Measurements from ENCODE around the gene IL17REL.

The IL17REL gene

GRCh38 chr22:49956418-49956770 is 56.2 kb downstream of the IL17REL start:
- DNase-seq (ENCODE audit: low spot score), result no peak

DNA sequence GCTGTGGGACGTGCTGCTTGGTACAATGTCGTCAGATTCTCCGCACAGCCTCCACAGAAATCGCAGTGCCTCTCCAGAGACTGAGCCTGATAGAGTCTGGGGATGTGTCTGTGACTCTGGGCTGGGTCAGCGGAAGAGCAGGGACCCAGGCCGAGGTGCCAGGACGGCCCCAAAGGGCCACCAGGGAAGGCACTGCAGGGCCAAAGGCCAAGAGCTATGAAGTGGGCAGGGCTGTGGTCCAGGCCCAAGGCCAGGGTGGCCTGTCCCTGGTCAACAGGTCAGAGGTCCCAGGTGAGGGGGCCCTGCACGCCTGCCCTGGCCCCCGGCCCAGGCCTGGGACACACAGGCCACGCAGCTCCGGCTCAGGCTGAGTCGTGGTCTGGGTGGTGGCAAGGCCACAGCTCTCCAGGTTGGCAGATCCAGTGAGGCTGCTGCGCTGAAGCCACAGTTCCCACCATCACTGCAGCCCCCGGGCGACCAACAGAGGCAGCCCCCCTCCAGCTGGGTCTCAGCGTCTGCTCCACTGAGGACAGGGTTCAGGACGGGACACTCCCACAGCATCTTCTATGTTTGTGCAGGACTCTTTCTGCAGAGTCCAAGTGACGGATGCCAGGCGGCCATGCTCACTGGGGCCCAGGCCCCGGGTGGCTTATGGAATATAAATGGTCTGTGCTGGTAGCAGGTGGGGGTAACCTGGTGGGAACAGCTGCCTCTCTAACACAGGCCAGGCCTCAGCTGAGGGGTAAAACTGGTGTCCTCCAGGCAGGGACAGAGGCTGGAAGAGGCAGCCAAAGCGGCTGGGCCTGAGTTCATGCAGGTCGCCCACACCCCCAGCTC is 56.8 kb downstream of the IL17REL start:
- DNase-seq (ENCODE audit: low spot score), result no peak

GRCh38 chr22:49954991-49955580 is 57.5 kb downstream of the IL17REL start:
- no peak for DNase-seq (ENCODE audit: low spot score)

DNA sequence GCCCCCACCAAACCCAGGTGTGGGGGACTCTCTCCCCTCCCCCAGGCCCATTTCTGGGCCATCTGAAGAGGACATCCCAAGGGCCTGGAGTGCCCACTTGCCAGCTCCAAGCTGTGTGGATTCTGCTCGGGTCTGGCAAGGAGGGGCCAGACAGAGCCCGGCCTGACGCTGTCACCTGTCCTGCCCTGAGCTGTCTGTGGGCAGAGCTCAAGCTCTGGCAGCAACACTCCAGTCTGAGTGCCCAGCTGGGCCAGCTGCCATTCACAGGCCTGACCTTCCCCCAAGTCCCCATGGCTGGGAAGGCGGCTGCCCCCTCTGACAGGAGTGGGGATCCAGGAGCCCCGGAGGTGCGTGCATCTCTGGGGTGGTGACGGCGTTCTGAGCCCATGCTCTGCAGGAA is 58.2 kb downstream of the IL17REL start:
- DNase-seq (ENCODE audit: low spot score), result no peak

- DNase-seq (ENCODE audit: low spot score), result no peak
Observed at GRCh38 chr22:49953680-49954344, 58.8 kb downstream of the IL17REL start.

DNA sequence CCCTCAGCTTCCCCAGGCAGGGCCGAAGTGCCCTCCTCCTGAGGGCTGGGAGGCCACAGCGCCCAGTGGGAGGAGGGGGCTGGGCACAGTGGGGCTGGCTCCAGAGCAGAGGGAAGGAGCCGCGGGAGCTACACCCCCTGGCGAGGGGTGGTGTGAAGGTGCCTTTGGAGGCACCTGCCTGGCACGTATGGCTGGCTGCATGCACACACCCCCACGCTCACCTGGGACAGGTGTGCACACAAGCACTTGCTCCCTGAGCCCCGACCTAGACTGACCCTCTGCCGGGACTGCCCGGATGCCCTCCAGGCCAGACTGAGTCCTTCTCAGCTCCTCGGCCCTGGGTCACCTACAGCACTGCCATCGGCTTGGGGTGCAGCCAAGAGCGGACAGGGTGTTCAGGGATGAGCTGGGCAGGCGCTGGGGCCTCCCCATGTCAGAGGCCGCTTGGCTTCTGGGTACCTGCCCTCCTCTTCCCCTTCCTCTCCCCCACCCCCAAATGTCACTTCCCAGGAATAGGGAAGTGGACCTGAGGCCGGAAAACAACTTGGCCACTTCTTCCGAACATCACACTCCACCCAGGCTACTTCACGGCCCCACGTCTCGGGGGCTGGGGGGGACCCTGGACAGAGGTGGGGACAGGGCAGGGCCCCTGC is 59.4 kb downstream of the IL17REL start:
- DNase-seq (ENCODE audit: low spot score), result no peak

- DNase-seq (ENCODE audit: low spot score), result peak; percentile 92
Observed at GRCh38 chr22:49951986-49952896, 60.3 kb downstream of the IL17REL start.

DNA sequence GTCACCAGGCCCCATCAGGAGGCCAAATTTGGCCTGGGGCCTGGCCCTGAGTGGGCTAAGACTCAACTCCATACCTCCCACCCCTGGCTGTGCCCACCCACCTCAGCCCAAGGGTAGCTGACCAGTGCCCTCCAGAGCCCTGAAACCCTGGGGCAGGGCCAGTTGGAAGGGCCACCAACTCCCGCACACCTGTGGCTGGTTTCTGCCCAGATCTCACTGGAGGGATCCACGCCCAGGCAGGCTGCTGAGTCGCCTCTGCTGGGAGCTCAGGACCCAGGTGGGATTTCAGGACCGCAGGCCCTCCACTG is 60.9 kb downstream of the IL17REL start:
- no peak for DNase-seq (ENCODE audit: low spot score)

DNA sequence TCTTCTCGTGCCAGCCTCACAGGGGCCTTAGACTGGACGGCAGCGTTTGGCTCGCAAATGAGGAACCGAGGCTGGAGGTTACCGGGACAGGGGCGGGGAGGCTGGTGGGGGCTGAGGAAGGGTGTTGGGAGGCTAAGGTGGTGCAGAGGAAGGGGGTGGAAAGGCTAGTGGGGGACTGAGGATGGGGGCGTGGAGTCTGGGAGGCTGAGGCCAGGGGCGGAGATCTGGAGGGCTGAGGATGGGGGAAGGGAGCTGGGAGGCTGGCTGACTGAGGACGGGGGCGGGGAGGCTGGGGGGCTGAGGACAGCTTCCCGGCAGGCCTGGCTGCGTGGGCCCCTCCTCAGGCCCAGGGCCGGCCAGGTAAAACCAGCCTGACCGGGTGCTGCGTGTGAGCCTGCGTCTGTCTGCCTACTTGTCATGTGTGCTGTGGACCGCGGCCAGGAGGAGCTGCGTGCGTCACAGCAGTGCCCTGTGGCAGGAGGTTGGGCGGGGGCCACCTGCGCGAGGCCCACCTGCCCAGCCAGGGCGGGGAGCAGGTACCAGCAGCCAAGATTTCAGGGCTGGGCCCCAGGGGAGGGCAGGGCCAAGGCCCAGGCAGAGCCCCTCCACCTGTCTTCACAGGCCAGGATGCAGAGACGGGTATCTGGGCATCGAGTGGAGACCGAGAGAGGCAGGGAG is 61.4 kb downstream of the IL17REL start:
- DNase-seq (ENCODE audit: low spot score), result peak; percentile 89

GRCh38 chr22:49950396-49950994 is 62.1 kb downstream of the IL17REL start:
- no peak for DNase-seq (ENCODE audit: low spot score)

GRCh38 chr22:49949914-49950292 is 62.7 kb downstream of the IL17REL start:
- no peak for DNase-seq (ENCODE audit: low spot score)

DNA sequence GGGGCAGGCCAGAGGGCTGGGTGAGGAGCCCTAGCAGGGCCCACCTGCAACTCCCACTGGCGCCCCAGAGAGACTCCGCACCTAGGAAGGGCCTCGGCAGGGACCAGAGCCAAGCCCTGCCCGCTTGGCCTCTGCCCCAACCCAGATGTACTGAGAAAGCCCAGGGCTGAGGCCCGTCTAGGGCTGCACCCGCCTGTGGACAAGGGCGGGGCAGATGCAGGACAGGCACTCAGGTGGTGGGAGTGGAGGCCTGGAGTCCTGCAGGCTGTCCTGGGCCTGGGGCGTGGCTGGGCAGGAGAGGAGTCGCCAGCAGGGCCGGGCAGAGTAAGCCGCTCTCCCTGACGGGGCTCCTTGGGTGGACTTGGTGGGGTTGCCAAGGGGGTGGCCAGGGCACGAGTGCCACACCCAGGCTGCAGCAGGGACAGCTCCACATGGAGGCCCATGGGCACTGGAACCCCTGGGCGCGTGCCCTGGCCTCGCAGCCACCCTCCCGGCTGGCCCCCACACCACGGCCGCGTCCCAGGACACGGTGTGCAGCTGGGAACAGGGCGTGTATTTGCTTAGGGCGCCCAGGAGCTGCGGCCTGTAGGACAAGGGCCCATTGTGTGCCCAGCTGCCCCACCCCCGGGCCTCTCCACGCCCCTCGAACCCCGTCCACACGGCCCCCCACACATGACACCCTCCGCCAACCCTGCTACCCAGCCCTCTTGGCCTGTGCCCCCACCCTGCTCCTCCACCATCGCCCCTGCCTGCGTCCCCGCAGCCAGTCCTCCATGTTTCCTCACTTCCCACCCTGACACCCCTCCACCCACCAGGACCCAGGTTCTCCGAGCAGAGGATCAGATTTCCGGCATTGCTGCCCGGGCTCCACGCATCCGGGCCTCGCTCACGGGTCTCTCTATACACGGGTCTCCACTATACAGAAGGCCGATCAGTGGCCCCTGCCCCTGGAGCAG is 63.3 kb downstream of the IL17REL start:
- peak; percentile 35 for DNase-seq (ENCODE audit: low spot score)

GRCh38 chr22:49948116-49948957 is 64.2 kb downstream of the IL17REL start:
- no peak for DNase-seq (ENCODE audit: low spot score)

- no peak for DNase-seq (ENCODE audit: low spot score)
Observed at GRCh38 chr22:49947296-49947622, 65.3 kb downstream of the IL17REL start.

DNA sequence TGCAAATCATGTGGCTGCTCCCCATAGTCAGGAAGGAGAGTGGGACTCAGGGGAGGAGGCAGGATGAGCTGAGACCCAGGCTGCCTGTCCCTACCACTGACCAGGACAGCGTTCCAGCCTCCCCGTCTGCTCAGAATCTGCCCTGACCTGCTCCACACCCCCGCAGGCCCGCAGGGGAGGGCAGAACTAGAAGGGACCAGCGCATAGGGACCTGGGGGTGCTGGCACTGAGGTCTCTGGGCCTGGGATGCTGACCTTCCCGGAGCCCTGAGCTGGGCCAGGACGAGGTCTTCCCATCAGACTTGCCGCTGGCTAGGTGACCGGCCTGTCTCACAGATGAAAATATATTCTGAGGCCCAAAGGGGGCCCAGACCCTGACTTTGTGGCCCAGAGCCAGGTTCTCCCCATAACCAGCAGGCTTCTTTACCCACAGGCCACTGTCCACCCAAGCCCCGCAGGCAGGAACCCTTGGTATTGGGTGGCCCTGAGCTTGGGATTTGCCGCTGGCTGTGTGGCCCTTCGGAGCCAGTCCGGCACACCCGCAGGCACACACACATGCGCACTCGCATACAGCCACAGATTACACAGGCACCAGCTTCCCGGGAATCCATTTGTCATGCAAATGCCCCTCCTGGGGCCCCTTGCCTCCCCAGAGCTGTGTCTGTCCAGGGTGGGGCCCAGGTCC is 65.8 kb downstream of the IL17REL start:
- no peak for DNase-seq (ENCODE audit: low spot score)

- peak; percentile 72 for DNase-seq (ENCODE audit: low spot score)
Observed at GRCh38 chr22:49945042-49945794, 67.3 kb downstream of the IL17REL start.

All from kidney tubule cell (primary cell).